HepG2 (cell line): ENCODE data around the gene SND1. TPM values are rescaled to one million over a fixed set of nuclear protein-coding genes. Genes with fewer than 3 reads are reported as not detected.
A peak's percentile ranks its signal among the peaks of the same experiment; 100 is the strongest.

Source experiments
- ATF1 ChIP-seq: IDR thresholded peaks from 2 replicates; pipeline ENCODE4 v1.6.1; 2016; ENCODE audit warnings: mild to moderate bottlenecking, control low read depth
- CCAR2 ChIP-seq: fragments of 200-400 bp; formaldehyde crosslinking; optimal IDR thresholded peaks from 2 replicates; pipeline ENCODE3; 2018; ENCODE audit warnings: low read depth, mild to moderate bottlenecking, low read length, moderate library complexity
- PAXIP1 ChIP-seq: sonication (generic); formaldehyde crosslinking; conservative IDR thresholded peaks from 2 replicates; pipeline ENCODE4 v1.4.0; 2020; ENCODE audit warnings: mild to moderate bottlenecking, missing genetic modification reagents, moderate library complexity
- RARA ChIP-seq: IDR thresholded peaks from 2 replicates; pipeline ENCODE4 v1.6.1; 2016; ENCODE audit warnings: missing genetic modification reagents, missing compliant biosample characterization
- SALL2 ChIP-seq: sonication (generic); formaldehyde crosslinking; IDR thresholded peaks from 2 replicates; pipeline ENCODE4 v1.8.1; 2023; ENCODE audit warnings: mild to moderate bottlenecking, missing genetic modification reagents, inconsistent platforms
- SNAPC4 ChIP-seq: sonication (generic); formaldehyde crosslinking; IDR thresholded peaks from 2 replicates; pipeline ENCODE4 v1.4.0; 2020; ENCODE audit warnings: mild to moderate bottlenecking, missing genetic modification reagents
- TARDBP ChIP-seq: sonication (generic); formaldehyde crosslinking; IDR thresholded peaks from 2 replicates; pipeline ENCODE4 v1.8.0; 2022; ENCODE audit warnings: mild to moderate bottlenecking, missing genetic modification reagents
- ZBTB26 ChIP-seq: IDR thresholded peaks from 2 replicates; pipeline ENCODE4 v1.6.1; 2016; ENCODE audit warnings: missing compliant biosample characterization, missing genetic modification reagents, borderline replicate concordance
- ZNF350 ChIP-seq: sonication (generic); formaldehyde crosslinking; IDR thresholded peaks from 2 replicates; pipeline ENCODE4 v1.4.0; 2020; ENCODE audit warnings: mild to moderate bottlenecking, low read depth, missing genetic modification reagents, borderline replicate concordance
- ZNF441 ChIP-seq: sonication (generic); formaldehyde crosslinking; IDR thresholded peaks from 2 replicates; pipeline ENCODE4 v1.7.0; 2021; ENCODE audit warnings: missing genetic modification reagents, borderline replicate concordance
- ZNF557 ChIP-seq: sonication (generic); formaldehyde crosslinking; IDR thresholded peaks from 2 replicates; pipeline ENCODE4 v1.4.0; 2020; ENCODE audit warnings: missing genetic modification reagents
- ZNF879 ChIP-seq: sonication (generic); formaldehyde crosslinking; IDR thresholded peaks from 2 replicates; pipeline ENCODE4 v1.8.1; 2023; ENCODE audit warnings: missing genetic modification reagents
- polyA plus RNA-seq, 8 experiments: library from polyadenylated mRNA; depleted of rRNA in 3 of 8; stranded (reverse) in 7 of 8; unstranded in 1 of 8; fragments of >200 nt; fragmentation: Illumina TruSeq in 4 of 8; extraction: Trizol in 4 of 8; gene quantifications; 2 replicates each; pipeline versions ENCODE4 v1.2.1 to v1.2.3, GENCODE V29; 2011 to 2016; ENCODE audit warnings: low read depth in 4 of 8, missing spikeins in 1 of 8, mixed read lengths in 1 of 8; ENCODE audit not compliant: insufficient read depth in 1 of 8
- total RNA-seq, 5 experiments: library from RNA; depleted of rRNA; stranded (reverse); fragments of >200 nt; fragmentation: Illumina TruSeq; extraction: Trizol; gene quantifications; 2 replicates each; pipeline ENCODE4 v1.2.3, GENCODE V29; 2016; ENCODE audit warnings: low read depth in 1 of 5
- TF ChIP-seq, protein P1 (sequence below): sonication (generic); formaldehyde crosslinking; IDR thresholded peaks from 2 replicates; pipeline ENCODE4 v1.5.0; 2020; ENCODE audit warnings: mild to moderate bottlenecking, missing genetic modification reagents, moderate library complexity
- TF ChIP-seq, protein P2 (sequence below): sonication (generic); formaldehyde crosslinking; IDR thresholded peaks from 2 replicates; pipeline ENCODE4 v1.4.0; 2020; ENCODE audit warnings: missing genetic modification reagents

SND1 gene
- total and polyA plus RNA-seq, 2 of the 13 experiments (the other 11 are each of a cell fraction or from before 2014, with no cell fraction given), result 110 to 182 TPM

GRCh38 chr7:128103498-128104107 is 451.6 kb downstream of the SND1 start (continued):
- TF ChIP-seq, protein P1, sequence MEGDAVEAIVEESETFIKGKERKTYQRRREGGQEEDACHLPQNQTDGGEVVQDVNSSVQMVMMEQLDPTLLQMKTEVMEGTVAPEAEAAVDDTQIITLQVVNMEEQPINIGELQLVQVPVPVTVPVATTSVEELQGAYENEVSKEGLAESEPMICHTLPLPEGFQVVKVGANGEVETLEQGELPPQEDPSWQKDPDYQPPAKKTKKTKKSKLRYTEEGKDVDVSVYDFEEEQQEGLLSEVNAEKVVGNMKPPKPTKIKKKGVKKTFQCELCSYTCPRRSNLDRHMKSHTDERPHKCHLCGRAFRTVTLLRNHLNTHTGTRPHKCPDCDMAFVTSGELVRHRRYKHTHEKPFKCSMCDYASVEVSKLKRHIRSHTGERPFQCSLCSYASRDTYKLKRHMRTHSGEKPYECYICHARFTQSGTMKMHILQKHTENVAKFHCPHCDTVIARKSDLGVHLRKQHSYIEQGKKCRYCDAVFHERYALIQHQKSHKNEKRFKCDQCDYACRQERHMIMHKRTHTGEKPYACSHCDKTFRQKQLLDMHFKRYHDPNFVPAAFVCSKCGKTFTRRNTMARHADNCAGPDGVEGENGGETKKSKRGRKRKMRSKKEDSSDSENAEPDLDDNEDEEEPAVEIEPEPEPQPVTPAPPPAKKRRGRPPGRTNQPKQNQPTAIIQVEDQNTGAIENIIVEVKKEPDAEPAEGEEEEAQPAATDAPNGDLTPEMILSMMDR (CRISPR knock-in tag), result peak; percentile 25
- TF ChIP-seq SALL2 (CRISPR knock-in tag) (peak; percentile 86; the same call in 1 of the 2 replicates), TARDBP (CRISPR knock-in tag) (peak; percentile 88; the same call in 1 of the 2 replicates), ZBTB26 (CRISPR knock-in tag) (0 out of 2 replicates have a peak, but pooled peaks have one; percentile 19), ZNF557 (CRISPR knock-in tag) (0 out of 2 replicates have a peak, but pooled peaks have one; percentile 24), ZNF879 (no peak), ZNF350 (CRISPR knock-in tag) (peak; percentile 87; the same call in 1 of the 2 replicates), PAXIP1 (peak; percentile 89), CCAR2 (no peak), ZNF441 (peak; percentile 92), RARA (CRISPR knock-in tag) (peak; percentile 84), SNAPC4 (CRISPR knock-in tag) (no peak), ATF1 (CRISPR knock-in tag) (no peak)
- TF ChIP-seq, protein P2, sequence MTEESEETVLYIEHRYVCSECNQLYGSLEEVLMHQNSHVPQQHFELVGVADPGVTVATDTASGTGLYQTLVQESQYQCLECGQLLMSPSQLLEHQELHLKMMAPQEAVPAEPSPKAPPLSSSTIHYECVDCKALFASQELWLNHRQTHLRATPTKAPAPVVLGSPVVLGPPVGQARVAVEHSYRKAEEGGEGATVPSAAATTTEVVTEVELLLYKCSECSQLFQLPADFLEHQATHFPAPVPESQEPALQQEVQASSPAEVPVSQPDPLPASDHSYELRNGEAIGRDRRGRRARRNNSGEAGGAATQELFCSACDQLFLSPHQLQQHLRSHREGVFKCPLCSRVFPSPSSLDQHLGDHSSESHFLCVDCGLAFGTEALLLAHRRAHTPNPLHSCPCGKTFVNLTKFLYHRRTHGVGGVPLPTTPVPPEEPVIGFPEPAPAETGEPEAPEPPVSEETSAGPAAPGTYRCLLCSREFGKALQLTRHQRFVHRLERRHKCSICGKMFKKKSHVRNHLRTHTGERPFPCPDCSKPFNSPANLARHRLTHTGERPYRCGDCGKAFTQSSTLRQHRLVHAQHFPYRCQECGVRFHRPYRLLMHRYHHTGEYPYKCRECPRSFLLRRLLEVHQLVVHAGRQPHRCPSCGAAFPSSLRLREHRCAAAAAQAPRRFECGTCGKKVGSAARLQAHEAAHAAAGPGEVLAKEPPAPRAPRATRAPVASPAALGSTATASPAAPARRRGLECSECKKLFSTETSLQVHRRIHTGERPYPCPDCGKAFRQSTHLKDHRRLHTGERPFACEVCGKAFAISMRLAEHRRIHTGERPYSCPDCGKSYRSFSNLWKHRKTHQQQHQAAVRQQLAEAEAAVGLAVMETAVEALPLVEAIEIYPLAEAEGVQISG (CRISPR knock-in tag), result peak; percentile 38; the same call in 1 of the 2 replicates
